Fibroblast of skin of right quadriceps (primary cell): ENCODE measurements around the gene AFF3.

ENCODE experiments used
- DNase-seq: peaks from one replicate; pipeline ENCODE4 v3.0.0-alpha.2; 2013

AFF3 gene

DNA sequence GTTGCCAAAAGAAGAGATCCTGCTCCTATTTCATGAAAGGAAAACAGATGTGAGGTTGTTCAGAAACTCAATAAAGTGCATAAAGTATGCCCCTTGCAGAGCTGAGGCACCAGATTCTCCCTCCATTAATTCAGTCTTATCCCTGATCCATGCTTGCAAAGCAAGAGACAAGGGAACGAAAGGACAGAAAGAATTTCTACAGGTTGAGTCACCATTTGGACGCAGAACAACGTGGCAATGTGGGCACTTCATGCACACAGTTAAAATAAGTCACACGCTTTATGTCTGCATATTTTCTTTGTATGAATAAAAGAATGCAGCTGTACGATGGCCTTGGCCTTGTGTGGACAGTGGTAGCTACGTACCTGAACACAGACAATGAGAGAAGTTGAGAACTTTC lies 330.8 kb downstream of the AFF3 start:
- peak; percentile 83 for DNase-seq

DNA sequence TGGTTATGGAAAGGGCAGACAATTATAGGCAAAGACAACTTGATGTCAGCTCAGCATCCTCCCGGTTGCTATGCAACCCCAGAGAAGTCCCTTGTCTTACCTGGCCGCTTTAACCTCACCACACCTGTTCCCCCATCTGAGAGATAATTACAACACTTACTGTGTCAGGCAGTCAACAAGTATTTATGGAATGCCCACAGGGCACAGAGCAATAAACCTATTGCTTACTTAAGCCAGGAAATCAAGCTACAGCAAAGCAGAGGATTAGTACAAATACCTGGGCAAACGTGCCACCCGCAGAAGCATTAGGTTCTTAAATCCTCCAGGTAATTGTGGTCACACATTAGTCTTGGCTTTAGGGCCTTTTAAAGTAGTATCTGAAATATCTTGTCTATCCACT lies 332.2 kb downstream of the AFF3 start:
- no peak for DNase-seq

DNA sequence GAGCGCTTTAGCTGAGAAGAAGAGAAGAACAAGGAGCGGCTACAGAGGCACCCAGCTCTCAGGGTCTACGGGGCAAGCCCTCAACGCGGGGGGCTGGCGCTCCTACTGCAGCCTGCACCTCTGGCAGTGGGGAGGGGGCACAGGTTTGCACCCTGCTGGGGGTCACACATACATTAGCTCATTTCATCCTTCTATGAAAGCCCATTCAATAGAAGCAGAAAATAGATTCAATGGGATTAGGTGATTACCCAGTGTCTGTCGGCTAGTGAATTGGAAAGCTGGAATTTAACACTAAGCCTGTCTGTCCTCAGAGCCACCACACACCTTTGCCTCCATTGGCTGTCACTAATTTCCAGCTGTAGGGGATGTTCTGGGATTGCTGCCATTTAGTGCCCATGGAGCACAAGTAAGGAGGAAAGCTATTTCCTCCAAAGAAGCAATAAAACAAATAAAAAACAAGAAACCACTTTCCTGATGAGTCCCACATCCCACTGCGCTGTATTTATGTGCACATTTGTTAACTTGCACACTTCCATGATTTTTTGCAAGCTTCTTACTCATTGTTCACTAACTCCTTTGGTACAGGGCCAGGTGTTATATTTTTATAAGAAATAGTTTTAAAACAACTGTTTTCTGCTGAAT lies 333.0 kb downstream of the AFF3 start:
- peak; percentile 40 for DNase-seq

DNA sequence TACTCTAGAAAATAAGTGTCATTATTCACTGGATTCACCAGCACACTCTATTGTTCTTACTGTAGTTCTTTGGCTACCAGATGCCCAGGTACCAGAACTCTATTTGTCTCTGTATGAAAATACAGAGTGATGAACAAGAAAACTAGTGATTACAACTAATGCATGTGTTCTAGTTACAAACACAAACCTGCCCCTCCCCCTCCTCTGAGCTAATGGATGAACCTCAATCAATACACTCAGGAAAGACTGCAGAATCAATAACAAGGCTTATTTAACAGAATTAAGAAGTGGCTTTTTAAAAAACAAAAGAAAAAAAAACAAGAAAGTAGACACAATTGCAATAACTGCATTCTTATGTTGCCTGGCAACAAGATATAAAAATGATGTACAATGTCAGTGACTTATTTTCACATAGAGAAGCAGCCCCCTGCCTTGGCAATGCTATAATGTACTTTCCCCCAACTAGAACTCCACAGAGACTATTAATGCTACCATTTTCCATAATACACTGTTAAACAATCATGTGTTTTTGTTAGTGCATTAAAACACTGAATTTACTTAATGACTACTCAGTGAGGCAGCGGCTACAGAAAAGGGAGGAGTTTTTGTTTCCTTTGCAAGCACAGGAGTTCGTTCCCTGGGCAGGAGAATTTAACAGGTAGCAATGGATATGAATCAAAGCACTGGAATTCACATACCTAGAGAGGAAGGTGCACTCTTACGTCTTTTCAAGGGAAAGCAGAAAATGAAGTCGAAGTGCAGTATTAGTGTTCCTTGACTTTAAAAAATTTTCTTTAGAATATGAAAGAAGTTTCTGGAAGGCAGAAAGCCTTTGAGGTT lies 333.8 kb downstream of the AFF3 start:
- DNase-seq: no peak

DNA sequence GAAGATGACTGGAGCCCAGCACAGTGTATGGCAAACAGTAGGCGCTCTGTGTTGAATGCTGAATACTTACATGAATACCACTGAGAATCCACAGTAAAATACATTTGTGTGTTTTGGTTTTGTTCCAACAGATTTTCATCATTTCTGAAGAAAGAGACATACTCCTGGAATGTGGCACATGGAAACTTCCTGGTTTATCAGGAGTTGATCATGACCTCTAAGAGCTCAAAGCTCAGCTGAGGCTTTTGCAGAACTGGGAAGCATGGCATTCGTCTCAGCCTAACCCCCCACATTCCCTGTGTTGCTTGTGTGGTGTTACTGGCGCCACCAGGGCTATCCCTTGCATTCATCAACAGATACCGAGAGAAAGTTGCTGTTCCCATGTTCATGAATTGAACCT lies 335.6 kb downstream of the AFF3 start:
- DNase-seq: peak; percentile 91

DNA sequence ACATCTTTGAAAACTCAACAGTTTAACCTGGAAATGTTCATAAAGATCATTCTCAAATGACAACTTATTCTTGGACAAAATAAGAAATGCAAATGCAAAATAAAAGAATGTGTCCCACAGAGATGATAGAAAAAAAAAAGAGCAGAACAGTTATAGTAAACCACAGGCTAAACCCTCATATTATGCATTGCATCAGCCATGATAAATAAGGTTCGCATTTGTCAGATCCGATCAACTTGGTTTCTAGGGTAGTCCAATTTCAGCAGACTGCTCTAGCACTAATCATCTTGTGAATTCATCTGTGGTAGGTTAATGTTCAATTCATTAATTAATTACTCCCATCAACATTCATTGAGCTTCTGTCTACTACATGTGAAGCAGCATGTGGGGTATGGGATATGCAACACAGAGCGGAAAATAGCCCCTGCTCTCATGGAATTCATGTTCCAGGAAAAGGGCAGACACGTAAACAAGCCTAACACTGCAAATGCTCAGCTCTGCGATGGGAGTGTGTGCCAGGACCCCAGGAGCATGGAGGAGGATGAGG lies 336.4 kb downstream of the AFF3 start:
- DNase-seq: peak; percentile 41

DNA sequence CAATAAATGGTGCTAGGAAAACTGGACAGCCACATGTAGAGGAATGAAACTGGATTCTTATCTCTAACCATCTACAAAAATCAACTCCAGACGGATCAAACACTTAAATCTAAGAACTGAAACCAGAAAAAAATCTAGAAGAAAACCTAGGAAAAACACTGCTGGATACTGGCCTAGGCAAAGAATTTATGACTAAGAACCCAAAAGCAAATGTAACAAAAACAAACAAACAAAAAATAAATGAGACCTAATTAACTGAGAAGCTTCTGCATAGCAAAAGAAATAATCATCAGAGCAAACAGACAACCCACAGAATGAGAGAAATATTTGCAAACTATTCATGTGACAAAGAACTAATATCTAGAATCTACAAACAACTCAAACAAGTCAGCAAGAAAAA lies 338.5 kb downstream of the AFF3 start:
- peak; percentile 42 for DNase-seq

DNA sequence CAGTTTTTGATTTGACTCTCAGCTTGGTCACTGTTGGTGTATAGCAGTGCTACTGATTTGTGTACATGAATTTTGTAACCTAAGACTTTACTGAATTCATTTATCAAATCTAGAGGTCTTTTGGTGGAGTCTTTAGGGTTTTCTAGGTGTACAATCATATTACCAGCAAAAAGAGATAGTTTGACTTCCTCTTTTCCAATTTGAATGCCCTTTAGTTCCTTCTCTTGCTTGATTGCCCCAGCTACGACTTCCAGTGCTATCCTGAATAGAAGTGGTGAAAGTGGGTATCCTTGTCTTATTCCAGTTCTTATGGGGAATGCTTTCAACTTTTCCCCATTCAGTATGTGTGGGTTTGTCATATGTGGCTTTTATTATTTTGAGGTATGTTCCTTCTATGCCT lies 339.7 kb downstream of the AFF3 start:
- DNase-seq: no peak

DNA sequence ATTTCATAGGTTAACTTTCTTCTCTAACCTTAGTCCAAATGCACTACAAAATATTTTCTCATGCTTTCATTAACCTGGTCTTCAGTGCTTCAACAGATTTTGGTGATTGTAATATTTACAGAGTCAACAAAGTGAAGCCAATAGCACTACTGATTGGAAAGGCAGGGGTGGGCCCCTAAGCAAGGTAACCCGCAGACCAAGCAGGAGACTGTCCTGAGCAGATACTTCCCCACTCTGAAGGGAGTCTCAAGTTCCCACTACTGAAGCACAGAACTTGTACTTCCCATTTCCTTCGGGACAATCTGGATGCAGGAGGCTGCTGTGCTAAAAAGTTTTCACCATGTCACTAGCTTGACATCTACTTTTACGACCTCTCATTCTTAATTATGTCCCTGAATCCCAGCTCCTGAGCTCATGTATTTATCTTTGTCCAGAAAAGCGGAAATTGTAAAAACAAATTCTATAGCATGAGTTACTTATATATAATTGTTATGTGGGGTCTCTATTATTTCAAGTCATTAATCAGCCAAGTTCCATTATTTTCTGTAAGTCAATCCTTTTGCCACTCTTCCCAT lies 341.0 kb downstream of the AFF3 start:
- no peak for DNase-seq

DNA sequence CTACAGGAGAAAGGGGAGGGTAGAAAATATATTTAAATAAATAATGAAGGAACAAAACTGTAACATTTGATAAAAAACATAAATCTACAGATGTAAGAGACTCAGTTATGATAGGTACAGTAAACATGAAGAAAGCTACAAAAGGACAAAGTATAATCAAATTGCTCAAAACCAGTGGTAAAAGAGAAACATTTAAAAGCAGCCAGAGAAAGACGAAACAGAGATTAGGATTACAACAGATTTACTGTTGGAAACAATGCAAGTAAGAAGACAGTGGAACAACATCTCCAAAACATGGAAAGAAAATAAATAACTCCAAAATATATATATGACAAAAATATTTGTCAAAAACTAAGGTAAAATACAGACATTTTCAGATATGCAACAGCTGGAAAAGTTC lies 344.9 kb downstream of the AFF3 start:
- DNase-seq: no peak

DNA sequence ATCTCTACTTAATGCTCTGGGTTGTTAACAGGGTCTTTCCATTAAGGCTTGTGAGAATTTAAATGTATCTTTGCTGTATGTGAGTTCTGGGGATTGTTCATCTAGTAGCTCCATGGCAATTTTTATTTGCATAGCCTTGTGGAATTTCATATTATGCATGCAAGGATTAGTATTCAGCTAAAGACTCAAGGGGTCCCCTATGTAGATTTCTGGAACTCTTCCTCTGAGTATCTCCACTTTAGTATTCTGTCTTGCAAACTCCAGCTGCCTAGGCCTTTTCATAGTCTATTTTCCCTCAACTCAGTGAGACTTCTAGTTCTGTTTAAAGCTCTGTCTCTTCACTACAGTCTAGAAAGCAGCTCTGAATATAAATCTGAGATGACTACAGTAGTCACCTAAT lies 348.0 kb downstream of the AFF3 start:
- no peak for DNase-seq

DNA sequence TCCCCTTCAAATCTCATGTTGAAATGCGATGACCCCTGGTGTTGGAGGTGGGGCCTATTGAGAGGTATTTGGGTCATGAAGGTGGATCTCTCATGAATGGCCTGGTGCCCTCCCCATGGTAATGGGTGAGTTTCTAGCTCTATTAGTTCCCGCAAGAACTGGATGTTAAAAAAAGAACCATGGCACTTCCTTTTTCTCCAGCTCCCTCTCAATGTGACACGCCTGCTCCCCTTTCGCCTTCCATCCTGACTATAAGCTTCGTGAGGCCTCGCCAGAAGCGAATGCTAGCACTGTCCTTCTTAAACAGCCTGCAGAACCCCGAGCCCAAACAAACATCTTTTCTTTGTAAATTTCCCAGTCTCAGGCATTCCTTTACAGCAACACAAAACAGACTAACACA lies 349.4 kb downstream of the AFF3 start:
- DNase-seq: no peak

DNA sequence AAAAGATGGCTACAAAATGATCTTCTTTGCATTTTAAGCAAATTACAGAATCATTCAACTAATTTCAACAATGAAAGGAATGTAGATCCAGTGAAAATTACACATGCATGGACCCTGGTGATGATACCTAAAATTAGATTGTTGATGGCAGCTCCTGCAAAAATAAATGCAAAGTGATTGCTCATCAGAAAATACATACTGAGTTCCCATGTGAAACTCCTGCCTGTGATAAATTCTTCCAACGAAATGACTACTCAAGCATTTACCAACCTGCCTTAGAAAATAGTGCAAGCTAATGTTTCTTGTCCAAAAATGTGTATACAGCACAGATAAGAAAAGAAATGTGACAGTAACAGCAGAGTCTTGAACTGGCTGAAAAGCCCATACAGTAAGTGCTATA lies 352.5 kb downstream of the AFF3 start:
- DNase-seq: peak; percentile 70

DNA sequence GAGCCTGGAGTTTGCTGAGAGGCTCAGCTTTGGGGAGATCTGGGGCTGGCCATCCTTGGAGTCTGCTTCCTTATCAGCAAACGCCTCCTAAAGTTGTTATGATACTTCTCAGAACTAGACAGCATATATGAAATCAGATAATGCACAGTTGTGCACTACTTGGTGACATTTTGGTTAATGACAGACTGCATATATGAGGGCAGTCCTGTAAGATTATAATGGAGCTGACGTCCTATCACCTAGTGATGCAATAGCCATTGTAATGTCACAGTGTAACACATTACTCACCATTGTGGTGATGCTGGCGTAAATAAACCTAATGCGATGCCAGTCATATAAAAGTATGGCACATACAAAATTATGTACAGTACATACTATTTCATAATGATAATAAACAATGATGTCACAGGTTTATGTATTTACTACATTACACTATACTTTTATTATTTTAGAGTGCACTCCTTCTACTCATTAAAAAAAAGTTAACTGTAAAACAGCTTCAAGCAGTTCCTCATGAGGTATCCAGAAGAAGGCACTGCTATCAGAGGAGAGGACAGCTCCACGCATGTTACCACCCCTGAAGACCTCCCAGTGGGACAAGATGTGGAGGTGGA lies 354.5 kb downstream of the AFF3 start:
- DNase-seq: no peak

DNA sequence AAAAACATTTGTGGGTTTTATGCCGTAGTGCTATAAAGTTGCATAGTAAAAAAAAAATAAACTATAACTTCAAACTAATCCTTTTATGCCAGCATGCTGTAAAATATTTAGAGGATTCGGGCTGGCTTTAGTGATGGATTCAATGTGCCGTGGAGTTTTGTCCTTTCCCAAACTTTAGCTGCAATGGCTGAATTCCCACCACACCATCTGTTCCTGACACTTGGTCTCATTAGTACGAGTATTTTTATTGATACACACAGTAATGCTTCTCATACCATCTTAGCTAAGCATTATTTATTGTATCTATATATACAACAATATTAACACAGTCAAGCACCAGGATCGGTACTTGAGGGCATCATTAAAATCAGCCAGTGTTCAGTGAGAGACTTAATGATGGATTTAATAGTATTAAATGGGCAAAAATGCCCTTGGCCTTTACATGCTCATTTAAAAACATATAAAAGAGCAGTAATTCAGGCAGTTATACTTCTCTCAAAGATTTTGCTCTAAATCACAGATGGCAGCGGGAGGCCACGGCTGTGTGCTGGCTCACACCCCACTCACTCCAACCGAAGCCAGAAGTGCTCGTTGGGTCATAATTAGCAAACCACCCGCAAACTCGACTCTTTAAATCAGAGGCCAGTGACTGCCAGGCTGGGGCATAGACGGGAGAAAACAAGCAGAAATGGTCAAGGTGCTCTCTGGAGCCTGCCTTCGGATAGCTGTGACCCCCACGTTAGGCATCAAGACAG lies 355.6 kb downstream of the AFF3 start:
- DNase-seq: no peak

DNA sequence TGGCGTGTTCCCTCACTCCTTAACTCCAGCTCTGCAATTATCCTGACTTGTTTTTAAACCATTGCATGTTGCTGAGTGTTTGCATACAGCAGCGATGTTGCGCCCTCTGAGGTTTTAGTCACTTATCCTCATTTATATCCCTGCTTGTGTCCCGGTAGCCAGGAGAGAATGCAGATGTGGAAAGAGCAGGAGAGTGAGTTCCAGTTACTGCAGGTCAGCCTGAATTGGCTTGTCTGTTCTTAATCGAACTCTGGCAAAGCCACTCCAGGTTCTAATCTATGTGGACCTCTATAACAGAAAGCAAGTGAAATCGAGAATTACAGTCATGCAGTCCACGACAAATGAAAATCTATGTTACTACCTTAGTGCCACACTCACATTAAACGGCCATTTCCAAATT lies 357.4 kb downstream of the AFF3 start:
- no peak for DNase-seq

DNA sequence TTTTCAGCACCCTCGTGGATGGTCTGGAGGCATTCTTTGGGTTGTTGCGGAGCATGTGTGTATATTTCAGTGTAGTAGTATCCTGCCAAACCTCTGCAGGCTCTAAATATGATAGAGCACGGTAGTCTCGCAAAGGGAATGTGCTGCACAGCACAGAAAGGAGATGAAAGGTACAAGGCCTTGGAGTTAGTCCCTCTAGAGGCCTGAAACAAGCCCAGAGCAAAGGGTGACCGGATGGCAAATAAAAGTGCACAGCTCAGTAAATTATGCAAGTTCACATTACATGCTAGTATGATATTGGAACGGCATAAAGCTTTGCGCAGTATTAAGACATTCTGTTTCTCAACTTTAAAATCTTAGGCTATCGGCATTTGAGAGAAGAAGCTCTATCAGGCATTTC lies 358.1 kb downstream of the AFF3 start:
- DNase-seq: no peak

DNA sequence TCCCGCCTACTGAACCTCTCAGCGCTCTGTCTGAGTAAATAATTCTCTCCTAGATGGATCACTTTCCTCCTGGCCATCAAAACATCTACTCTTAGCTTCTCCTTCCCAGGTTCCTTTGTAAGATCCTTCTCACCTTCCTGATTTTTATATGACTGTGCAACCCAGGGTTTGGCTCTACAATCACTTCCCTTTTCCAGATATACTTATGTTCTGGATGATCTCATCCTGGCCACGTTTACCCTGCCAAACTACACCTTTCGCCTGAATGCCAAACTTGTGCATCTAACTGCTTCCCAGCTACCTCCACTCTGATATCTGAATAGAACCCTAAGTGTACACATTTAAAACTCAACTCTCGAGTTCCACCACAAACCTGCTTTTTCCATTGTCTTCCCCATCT lies 362.1 kb downstream of the AFF3 start:
- no peak for DNase-seq

DNA sequence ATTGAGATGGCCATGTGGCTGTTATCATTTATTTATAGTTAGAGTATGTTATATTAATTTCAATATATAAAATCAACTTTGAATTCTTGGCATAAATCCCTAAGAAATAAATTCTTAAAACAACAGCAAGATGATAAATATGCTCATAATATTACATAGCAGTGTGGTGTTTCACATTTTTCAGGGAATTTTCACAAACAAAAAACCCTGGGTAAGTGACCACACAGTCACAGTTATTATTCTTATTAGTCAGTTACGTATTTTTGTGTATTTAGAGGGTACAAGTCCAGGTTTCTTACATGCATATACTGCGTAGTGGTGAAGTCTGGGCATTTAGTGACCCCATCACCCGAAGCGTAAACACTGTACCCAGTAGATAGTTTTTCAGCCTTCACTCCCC lies 363.1 kb downstream of the AFF3 start:
- DNase-seq: no peak

DNA sequence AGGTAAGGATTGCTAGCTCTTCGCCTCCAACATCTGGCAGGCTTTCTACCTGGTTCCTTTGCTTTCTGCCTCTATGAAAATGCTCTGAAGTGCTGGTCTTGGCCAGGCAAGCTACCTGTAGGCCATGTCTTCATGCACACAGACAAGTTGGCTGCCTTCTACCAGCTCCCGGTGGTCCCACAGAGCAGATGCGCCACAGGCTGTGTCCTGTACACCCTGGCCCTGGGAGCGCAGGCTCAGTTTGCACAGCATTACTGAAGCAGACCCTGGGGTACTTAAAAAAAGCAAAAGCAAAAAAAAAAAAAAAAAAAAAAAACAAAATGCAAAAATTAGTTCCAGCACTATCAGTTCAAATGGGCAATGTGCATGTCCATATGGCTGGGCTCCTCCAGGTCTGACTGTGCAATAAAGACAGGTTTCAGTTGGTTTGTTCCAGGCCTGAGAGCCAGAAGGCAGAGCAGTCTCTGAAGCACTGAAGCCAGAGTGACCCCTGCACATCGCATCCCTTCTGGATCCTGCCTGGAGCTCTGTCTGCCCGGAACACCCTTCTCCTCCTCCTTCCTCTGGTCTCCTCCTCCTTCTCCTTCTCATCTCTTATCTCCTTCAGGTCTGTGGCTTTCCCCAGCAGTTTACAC lies 364.6 kb downstream of the AFF3 start:
- DNase-seq: no peak

DNA sequence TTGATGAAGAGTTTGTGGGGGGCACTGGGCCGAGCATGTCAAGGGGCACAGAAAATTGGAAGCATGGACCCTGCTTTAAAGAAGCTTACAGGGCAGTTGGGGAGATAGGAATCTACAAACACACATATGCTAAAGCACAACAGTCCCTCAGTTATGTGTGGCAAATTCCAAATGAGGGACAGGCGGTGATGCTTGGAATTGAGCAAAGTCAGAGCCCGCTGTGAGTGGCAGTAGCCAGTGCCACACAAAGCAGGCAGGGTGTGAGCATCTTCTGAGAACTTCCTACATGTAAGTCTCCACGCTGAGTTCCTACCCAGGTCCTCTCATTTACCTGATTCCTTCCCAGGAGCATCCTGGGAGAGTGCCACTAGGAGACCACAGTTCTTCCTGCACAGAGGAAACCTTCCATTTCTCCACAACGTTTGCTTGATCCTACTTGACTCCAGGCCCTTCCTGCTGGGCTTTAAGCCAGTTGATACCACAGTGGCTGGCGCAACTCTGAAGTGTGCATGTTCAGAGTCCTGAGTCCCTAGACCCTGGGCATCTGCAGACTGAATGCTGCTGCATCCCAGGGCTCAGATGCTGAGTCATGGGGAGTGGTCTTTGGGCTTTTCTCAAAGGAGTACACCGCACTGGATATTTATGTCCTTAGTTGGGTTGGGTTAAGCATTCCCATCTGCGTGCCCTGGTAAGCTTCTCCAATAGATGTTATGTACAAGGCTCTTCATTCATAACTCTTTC lies 365.3 kb downstream of the AFF3 start:
- peak; percentile 53 for DNase-seq
